OCI-LY1 (cell line): Measurements from ENCODE around the gene SERPIND1.

Experiments
- H2AFZ ChIP-seq: fragments of 200-600 bp; sonication (generic), shearing (Covaris generic); 2 replicates; pipeline ENCODE4 v1.6.0; 2014; ENCODE audit warnings: antibody characterized with exemption, mild to moderate bottlenecking, low read length
- H3F3A ChIP-seq: fragments of 200-600 bp; sonication (generic), shearing (Covaris generic); 2 replicates; pipeline ENCODE4 v1.6.0; 2014; ENCODE audit warnings: mild to moderate bottlenecking, antibody characterized with exemption, low read length, moderate library complexity; ENCODE audit not compliant: insufficient read depth
- H3K27ac ChIP-seq: fragments of 200-600 bp; sonication (generic); 2 replicates; pipeline ENCODE4 v1.5.1; 2014; ENCODE audit warnings: low read length, mixed run types, mild to moderate bottlenecking, low read depth; ENCODE audit not compliant: poor library complexity, severe bottlenecking
- H3K27me3 ChIP-seq: fragments of 200-600 bp; sonication (generic); 2 replicates; pipeline ENCODE4 v1.6.0; 2014; ENCODE audit warnings: antibody characterized with exemption, mild to moderate bottlenecking, low read length, moderate library complexity; ENCODE audit not compliant: insufficient read depth
- H3K36me3 ChIP-seq: fragments of 200-600 bp; sonication (generic); 2 replicates; pipeline ENCODE4 v1.6.1; 2014; ENCODE audit warnings: mild to moderate bottlenecking, antibody characterized with exemption, low read length, moderate library complexity, mixed read lengths; ENCODE audit not compliant: insufficient read depth
- H3K4me1 ChIP-seq: fragments of 200-600 bp; sonication (generic); 2 replicates; pipeline ENCODE4 v1.5.1; 2014; ENCODE audit warnings: mild to moderate bottlenecking, low read length, moderate library complexity; ENCODE audit not compliant: insufficient read depth, severe bottlenecking
- H3K4me2 ChIP-seq: fragments of 200-600 bp; sonication (generic), shearing (Covaris generic); 2 replicates; pipeline ENCODE4 v1.6.1; 2014; ENCODE audit warnings: low read length
- H3K4me3 ChIP-seq: fragments of 200-600 bp; sonication (generic); 2 replicates; pipeline ENCODE4 v1.5.1; 2014; ENCODE audit warnings: low read length, low read depth, mild to moderate bottlenecking, mixed read lengths; ENCODE audit not compliant: poor library complexity, severe bottlenecking
- H3K79me2 ChIP-seq: fragments of 200-600 bp; shearing (Covaris generic); 2 replicates; pipeline ENCODE4 v1.6.1; 2016; ENCODE audit warnings: mixed run types, low read length, mixed read lengths; ENCODE audit not compliant: insufficient read depth
- H3K9ac ChIP-seq: fragments of 200-600 bp; sonication (generic), shearing (Covaris generic); 2 replicates; pipeline ENCODE4 v1.6.1; 2014; ENCODE audit warnings: mild to moderate bottlenecking, low read length, mixed read lengths
- H3K9me2 ChIP-seq: fragments of 200-600 bp; sonication (generic), shearing (Covaris generic); 2 replicates; pipeline ENCODE4 v1.6.1; 2014; ENCODE audit warnings: low read depth, mild to moderate bottlenecking, low read length, mixed read lengths
- H3K9me3 ChIP-seq: fragments of 200-600 bp; shearing (Covaris generic); 2 replicates; pipeline ENCODE4 v1.6.1; 2014; ENCODE audit warnings: low read length, mixed read lengths
- H4K20me1 ChIP-seq: fragments of 200-600 bp; sonication (generic), shearing (Covaris generic); 2 replicates; pipeline ENCODE4 v1.6.0; 2016; ENCODE audit warnings: mild to moderate bottlenecking, low read length; ENCODE audit not compliant: insufficient read depth
- EZH2 ChIP-seq: fragments of 200-600 bp; sonication (generic), shearing (Covaris generic); IDR thresholded peaks from 2 replicates; pipeline ENCODE4 v1.8.0; 2017; ENCODE audit warnings: borderline replicate concordance, mixed run types, mild to moderate bottlenecking, antibody characterized with exemption, low read length, moderate library complexity, mixed read lengths
- TF ChIP-seq, protein P1 (sequence below): fragments of 200-600 bp; sonication (generic), shearing (Covaris generic); IDR thresholded peaks from 2 replicates; pipeline ENCODE4 v1.5.1; 2017; ENCODE audit warnings: mild to moderate bottlenecking, antibody characterized with exemption, low read length, moderate library complexity, mixed read lengths

Gene SERPIND1

DNA sequence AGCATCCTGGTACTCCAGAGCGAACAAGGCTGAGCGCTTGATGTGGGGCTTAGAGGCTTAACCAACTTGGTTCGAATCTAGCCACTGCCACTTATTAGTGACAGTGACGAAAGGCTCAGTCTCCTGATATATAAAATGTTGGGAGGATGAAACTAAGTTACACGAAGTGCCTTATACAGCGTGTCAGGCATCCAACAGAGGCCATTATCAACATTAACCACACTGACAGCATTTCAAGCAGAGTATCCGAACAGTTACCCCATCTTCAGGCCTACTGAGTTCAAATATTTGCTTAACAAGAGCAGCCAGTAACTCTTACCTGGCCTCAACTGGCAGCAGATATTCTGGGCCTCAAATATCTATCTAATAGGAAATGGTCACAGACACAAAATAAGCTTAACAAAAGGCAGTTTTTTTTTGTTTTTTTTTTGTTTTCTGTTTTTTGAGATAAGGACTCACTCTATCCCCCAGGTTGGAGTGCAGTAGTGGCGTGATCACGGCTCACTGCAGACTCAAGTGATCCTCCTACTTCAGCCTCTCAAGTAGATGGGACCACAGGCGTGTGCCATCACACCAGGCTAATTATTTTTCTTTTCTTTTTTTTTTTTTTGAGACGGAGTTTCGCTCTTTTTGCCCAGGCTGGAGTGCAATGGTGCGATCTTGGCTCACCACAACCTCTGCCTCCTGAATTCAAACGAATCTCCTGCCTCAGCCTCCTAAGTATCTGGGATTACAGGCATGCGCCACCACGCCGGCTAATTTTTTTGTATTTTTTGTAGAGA is 2.9 kb downstream of the SERPIND1 start:
- H3K4me3 ChIP-seq: no peak overlapping the region
- H2AFZ ChIP-seq: no peak overlapping the region
- no peaks in the 10 kb centered on the region for H3K79me2 ChIP-seq
- TF ChIP-seq EZH2: no peak
- TF ChIP-seq, protein P1, sequence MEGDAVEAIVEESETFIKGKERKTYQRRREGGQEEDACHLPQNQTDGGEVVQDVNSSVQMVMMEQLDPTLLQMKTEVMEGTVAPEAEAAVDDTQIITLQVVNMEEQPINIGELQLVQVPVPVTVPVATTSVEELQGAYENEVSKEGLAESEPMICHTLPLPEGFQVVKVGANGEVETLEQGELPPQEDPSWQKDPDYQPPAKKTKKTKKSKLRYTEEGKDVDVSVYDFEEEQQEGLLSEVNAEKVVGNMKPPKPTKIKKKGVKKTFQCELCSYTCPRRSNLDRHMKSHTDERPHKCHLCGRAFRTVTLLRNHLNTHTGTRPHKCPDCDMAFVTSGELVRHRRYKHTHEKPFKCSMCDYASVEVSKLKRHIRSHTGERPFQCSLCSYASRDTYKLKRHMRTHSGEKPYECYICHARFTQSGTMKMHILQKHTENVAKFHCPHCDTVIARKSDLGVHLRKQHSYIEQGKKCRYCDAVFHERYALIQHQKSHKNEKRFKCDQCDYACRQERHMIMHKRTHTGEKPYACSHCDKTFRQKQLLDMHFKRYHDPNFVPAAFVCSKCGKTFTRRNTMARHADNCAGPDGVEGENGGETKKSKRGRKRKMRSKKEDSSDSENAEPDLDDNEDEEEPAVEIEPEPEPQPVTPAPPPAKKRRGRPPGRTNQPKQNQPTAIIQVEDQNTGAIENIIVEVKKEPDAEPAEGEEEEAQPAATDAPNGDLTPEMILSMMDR: no peak
- H4K20me1 ChIP-seq: no peaks in the 10 kb centered on the region
- no peaks in the 10 kb centered on the region for H3F3A ChIP-seq
- no peaks in the 10 kb centered on the region for H3K4me1 ChIP-seq
- H3K27ac ChIP-seq: no peak overlapping the region
- peaks cover 12% of the 10 kb centered on the region; the same call in 1 of the 2 replicates for H3K36me3 ChIP-seq
- no peaks in the 10 kb centered on the region for H3K27me3 ChIP-seq
- H3K4me2 ChIP-seq: no peak overlapping the region
- no peak overlapping the region for H3K9ac ChIP-seq
- no peaks in the 10 kb centered on the region for H3K9me3 ChIP-seq
- no peaks in the 10 kb centered on the region for H3K9me2 ChIP-seq

DNA sequence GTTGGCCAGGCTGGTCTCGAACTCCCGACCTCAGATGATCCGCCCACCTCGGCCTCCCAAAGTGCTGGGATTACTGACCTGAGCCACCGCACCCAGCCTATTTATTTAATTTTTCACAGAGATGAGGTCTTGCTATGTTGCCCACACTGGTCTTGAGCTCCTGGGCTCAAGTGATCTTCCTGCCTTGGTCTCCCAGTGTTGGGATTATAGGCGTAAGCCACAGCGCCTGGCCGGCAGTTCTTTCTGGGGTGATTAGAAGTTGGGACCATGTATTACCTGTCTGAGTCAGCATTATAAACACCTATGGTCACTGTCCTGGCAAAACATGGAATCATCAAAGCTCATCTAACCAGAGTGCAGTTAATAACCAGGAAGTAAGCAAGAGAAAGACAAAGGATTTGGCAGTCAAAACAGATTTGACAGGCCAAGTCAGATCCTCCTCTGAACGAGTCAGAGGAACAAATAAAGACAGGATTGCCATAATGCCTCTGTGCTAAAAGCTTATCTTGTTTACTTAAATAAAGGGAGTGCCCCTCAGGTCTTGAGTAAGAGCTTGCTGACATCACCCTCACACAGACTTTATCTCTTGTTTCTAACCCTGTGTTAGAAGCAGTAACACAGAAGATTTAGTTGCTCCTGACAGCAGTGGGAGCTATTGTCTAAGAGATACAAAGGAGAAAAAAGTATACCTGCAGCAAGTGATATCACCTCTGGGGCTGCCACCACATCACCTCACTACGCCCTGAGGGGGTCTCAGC is 3.7 kb downstream of the SERPIND1 start:
- H3K36me3 ChIP-seq: peaks cover 20% of the 10 kb centered on the region; the same call in 1 of the 2 replicates
- H3K4me1 ChIP-seq: no peaks in the 10 kb centered on the region
- H3K27me3 ChIP-seq: no peaks in the 10 kb centered on the region
- no peaks in the 10 kb centered on the region for H3K9me2 ChIP-seq
- H3F3A ChIP-seq: no peaks in the 10 kb centered on the region
- no peak overlapping the region for H3K4me2 ChIP-seq
- no peak overlapping the region for H3K27ac ChIP-seq
- TF ChIP-seq EZH2: no peak
- TF ChIP-seq, protein P1: no peak
- H4K20me1 ChIP-seq: no peaks in the 10 kb centered on the region
- H2AFZ ChIP-seq: no peak overlapping the region
- H3K9me3 ChIP-seq: no peaks in the 10 kb centered on the region
- no peak overlapping the region for H3K9ac ChIP-seq
- no peak overlapping the region for H3K4me3 ChIP-seq
- H3K79me2 ChIP-seq: no peaks in the 10 kb centered on the region

DNA sequence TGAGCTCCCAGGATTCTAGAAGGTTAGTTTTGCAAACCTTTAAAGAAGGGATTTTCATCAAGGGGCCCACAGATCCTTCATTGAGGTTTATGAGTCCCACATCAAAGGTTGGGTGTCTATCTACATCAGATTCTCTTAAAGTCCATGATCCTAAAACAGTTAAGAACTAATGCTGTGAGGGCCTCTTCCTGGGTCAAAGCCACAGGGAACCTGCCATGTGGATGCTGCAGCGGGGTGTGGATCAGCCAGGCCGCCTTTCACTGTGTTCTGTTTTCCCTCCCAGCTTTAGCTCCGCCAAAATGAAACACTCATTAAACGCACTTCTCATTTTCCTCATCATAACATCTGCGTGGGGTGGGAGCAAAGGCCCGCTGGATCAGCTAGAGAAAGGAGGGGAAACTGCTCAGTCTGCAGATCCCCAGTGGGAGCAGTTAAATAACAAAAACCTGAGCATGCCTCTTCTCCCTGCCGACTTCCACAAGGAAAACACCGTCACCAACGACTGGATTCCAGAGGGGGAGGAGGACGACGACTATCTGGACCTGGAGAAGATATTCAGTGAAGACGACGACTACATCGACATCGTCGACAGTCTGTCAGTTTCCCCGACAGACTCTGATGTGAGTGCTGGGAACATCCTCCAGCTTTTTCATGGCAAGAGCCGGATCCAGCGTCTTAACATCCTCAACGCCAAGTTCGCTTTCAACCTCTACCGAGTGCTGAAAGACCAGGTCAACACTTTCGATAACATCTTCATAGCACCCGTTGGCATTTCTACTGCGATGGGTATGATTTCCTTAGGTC is 5.3 kb downstream of the SERPIND1 start:
- Histone ChIP-seq H3K9me3 (no peaks in the 10 kb centered on the region), H4K20me1 (no peaks in the 10 kb centered on the region), H3K4me2 (no peak overlapping the region), H3K9me2 (no peaks in the 10 kb centered on the region), H3K27me3 (no peaks in the 10 kb centered on the region), H3K9ac (no peak overlapping the region), H3K79me2 (no peaks in the 10 kb centered on the region), H3K4me3 (no peak overlapping the region), H3K36me3 (peaks cover 22% of the 10 kb centered on the region; the same call in 1 of the 2 replicates), H3K27ac (no peak overlapping the region), H3F3A (no peaks in the 10 kb centered on the region), H2AFZ (no peak overlapping the region), H3K4me1 (peaks cover 7% of the 10 kb centered on the region)
- TF ChIP-seq, protein P1: no peak
- no peak for TF ChIP-seq EZH2
